NCI-H2029 (cell line): ENCODE data around the gene GAS2.
A peak's percentile ranks its signal among the peaks of the same experiment; 100 is the strongest.

Experiments
- DNase-seq: peaks from one replicate; lab custom pipeline; 2025; lab: John Stamatoyannopoulos, UW

The GAS2 gene

GRCh38 chr11:22728600-22729389 lies 62.4 kb downstream of the GAS2 start:
- no peak for DNase-seq

GRCh38 chr11:22730319-22730718 lies 63.9 kb downstream of the GAS2 start:
- DNase-seq: no peak

- DNase-seq: no peak
Measured at GRCh38 chr11:22732588-22732987, 66.2 kb downstream of the GAS2 start.

- no peak for DNase-seq
Measured at GRCh38 chr11:22733475-22734248, 67.3 kb downstream of the GAS2 start.

GRCh38 chr11:22734628-22735345 lies 68.4 kb downstream of the GAS2 start:
- DNase-seq: no peak

GRCh38 chr11:22742157-22742613 lies 75.8 kb downstream of the GAS2 start:
- DNase-seq: no peak

- peak; percentile 22 for DNase-seq
Measured at GRCh38 chr11:22749536-22749935, 83.1 kb downstream of the GAS2 start.

GRCh38 chr11:22752908-22753310 lies 86.5 kb downstream of the GAS2 start:
- DNase-seq: peak; percentile 49

- DNase-seq: no peak
Measured at GRCh38 chr11:22753416-22753815, 87.0 kb downstream of the GAS2 start.

- DNase-seq: no peak
Measured at GRCh38 chr11:22761066-22761465, 94.7 kb downstream of the GAS2 start.

- no peak for DNase-seq
Measured at GRCh38 chr11:22763166-22763565, 96.8 kb downstream of the GAS2 start.

GRCh38 chr11:22764735-22765134 lies 98.3 kb downstream of the GAS2 start:
- no peak for DNase-seq

- DNase-seq: no peak
Measured at GRCh38 chr11:22768281-22768680, 101.9 kb downstream of the GAS2 start.

GRCh38 chr11:22769081-22769480 lies 102.7 kb downstream of the GAS2 start:
- no peak for DNase-seq

- DNase-seq: no peak
Measured at GRCh38 chr11:22774716-22775115, 108.3 kb downstream of the GAS2 start.

GRCh38 chr11:22775248-22775647 lies 108.8 kb downstream of the GAS2 start:
- no peak for DNase-seq

- peak; percentile 5 for DNase-seq
Measured at GRCh38 chr11:22778642-22779041, 112.2 kb downstream of the GAS2 start.

- DNase-seq: no peak
Measured at GRCh38 chr11:22779850-22780249, 113.4 kb downstream of the GAS2 start.

- DNase-seq: peak; percentile 3
Measured at GRCh38 chr11:22780952-22781593, 114.7 kb downstream of the GAS2 start.

GRCh38 chr11:22785251-22785650 lies 118.8 kb downstream of the GAS2 start:
- no peak for DNase-seq

- no peak for DNase-seq
Measured at GRCh38 chr11:22786475-22786874, 120.1 kb downstream of the GAS2 start.

- no peak for DNase-seq
Measured at GRCh38 chr11:22787055-22787454, 120.6 kb downstream of the GAS2 start.
